Retinal pigment epithelial cell (primary cell): ENCODE results near the gene C10orf53.

ENCODE experiments used
- DNase-seq: peaks from one replicate; pipeline ENCODE4 v3.0.0-alpha.2; 2010; ENCODE audit warnings: low read depth
- H3K4me3 ChIP-seq: 2 replicates; pipeline ENCODE4 v1.5.1; 2011; ENCODE audit warnings: mild to moderate bottlenecking, low read length, control low read depth, moderate library complexity
- CTCF ChIP-seq: conservative IDR thresholded peaks from 2 replicates; pipeline ENCODE4 v1.5.1; 2011; ENCODE audit warnings: low read depth, low read length, control low read depth, inconsistent platforms

C10orf53 gene

GRCh38 chr10:49649294-49649693 is 30.2 kb upstream of the C10orf53 start:
- H3K4me3 ChIP-seq, result no peak overlapping the region
- no peak for TF ChIP-seq CTCF
- DNase-seq, result no peak

GRCh38 chr10:49649936-49650723 is 29.3 kb upstream of the C10orf53 start:
- DNase-seq, result no peak
- TF ChIP-seq CTCF, result no peak
- no peak overlapping the region for H3K4me3 ChIP-seq

GRCh38 chr10:49650724-49651034 is 28.8 kb upstream of the C10orf53 start:
- TF ChIP-seq CTCF, result no peak
- no peak for DNase-seq
- H3K4me3 ChIP-seq, result no peak overlapping the region

- TF ChIP-seq CTCF, result no peak
- no peak for DNase-seq
- no peak overlapping the region for H3K4me3 ChIP-seq
These were observed 28.2 kb upstream of the C10orf53 start for GRCh38 chr10:49651039-49651835.

GRCh38 chr10:49651917-49652316 is 27.5 kb upstream of the C10orf53 start:
- H3K4me3 ChIP-seq, result no peak overlapping the region
- no peak for TF ChIP-seq CTCF
- no peak for DNase-seq

GRCh38 chr10:49652421-49653272 is 26.8 kb upstream of the C10orf53 start:
- TF ChIP-seq CTCF, result no peak
- no peak overlapping the region for H3K4me3 ChIP-seq
- DNase-seq, result no peak
